SK-N-MC (cell line): ENCODE results near the gene IGFBP1.

Source experiments
- EZH2 ChIP-seq: fragments of 200-600 bp; sonication (generic); IDR thresholded peaks from one replicate; pipeline ENCODE4 v1.6.1; 2017; ENCODE audit warnings: antibody characterized with exemption
- FOXP2 ChIP-seq: optimal IDR thresholded peaks from 2 replicates; pipeline ENCODE3; 2011; ENCODE audit warnings: mild to moderate bottlenecking, moderate library complexity; ENCODE audit not compliant: insufficient read depth; ENCODE audit errors: extremely low read length, control extremely low read depth
- POLR2AphosphoS5 ChIP-seq: IDR thresholded peaks from 2 replicates; pipeline ENCODE4 v1.6.1; 2012; ENCODE audit warnings: mild to moderate bottlenecking, low read depth, low read length, borderline replicate concordance

DNA sequence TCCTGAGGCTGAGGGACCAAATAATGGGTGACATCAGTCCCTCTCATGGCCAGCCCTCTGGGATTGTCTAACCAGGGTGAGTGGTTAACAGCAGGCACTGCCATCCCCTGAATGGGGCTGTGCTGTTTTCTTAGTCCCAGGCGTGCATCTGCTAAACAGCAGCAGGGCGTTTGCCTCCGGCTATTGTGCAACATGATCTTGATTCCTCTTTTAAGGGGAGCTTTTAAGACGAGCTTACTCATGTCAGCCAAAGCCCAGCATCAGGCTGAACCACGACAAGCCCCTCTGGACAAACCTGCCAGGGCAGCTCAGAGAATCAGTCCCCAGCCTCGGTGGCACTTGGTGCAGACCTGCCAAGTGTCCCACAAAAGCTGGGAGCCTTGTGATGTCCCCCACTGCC is 49.0 kb downstream of the IGFBP1 start:
- TF ChIP-seq EZH2: no peak
- TF ChIP-seq POLR2AphosphoS5: no peak
- no peak for TF ChIP-seq FOXP2
